Endothelial cell of umbilical vein (primary cell): Measurements from ENCODE around the gene TEX9. TPM values are rescaled to one million over a fixed set of nuclear protein-coding genes. Genes with fewer than 3 reads are reported as not detected.

Source experiments
- BruUV-seq: library from RNA; stranded (reverse); fragments of 400-500 nt; replicated peaks from 2 replicates; lab custom pipeline; 2021; lab: Mats Ljungman, UMichigan
- CTCF ChIA-PET: fragments of 300-600, 350-600 bp; sonication (Branson Sonifier 250); formaldehyde crosslinking; loops from one replicate; lab custom pipeline; 2021; ENCODE audit warnings: antibody characterized with exemption, inconsistent platforms; lab: Charles Lee
- POLR2A ChIA-PET: fragments of 300-600, 350-600 bp; sonication (Branson Sonifier 250); formaldehyde crosslinking; loops from one replicate; lab custom pipeline; 2021; ENCODE audit warnings: antibody characterized with exemption, inconsistent platforms; lab: Charles Lee
- DNase-seq: peaks from one replicate; pipeline ENCODE4 v3.0.0-alpha.2; 2011; ENCODE audit warnings: low read depth, low spot score
- FAIRE-seq: peaks from 2 replicates; lab custom pipeline; 2011; peaks lifted over from hg19 to GRCh38; lab: Jason Lieb, UNC
- H2AFZ ChIP-seq: 2 replicates; pipeline ENCODE4 v1.6.0; 2012; ENCODE audit warnings: low read depth, low read length, control low read depth, inconsistent platforms
- H3K27ac ChIP-seq: 2 replicates; pipeline ENCODE4 v1.5.1; 2011; ENCODE audit warnings: low read depth, mild to moderate bottlenecking, control low read depth, low read length, moderate library complexity; ENCODE audit not compliant: insufficient read depth
- H3K27me3 ChIP-seq, 2 experiments: 2 replicates each; pipeline versions ENCODE4 v1.6.0 to v1.6.1; 2011; ENCODE audit warnings: low read length in 2 of 2, mixed read lengths in 1 of 2; ENCODE audit not compliant: control insufficient read depth in 2 of 2, insufficient read depth in 2 of 2
- H3K36me3 ChIP-seq, 2 experiments: 2 replicates in 1 of 2; 3 replicates in 1 of 2; pipeline ENCODE4 v1.5.1; 2011; ENCODE audit warnings: low read length in 2 of 2, mild to moderate bottlenecking in 1 of 2, moderate library complexity in 1 of 2; ENCODE audit not compliant: control insufficient read depth in 2 of 2, insufficient read depth in 2 of 2; ENCODE audit errors: extremely low read depth in 1 of 2
- H3K4me1 ChIP-seq: 3 replicates; pipeline ENCODE4 v1.5.1; 2011; ENCODE audit warnings: mild to moderate bottlenecking, low read length; ENCODE audit not compliant: control insufficient read depth, insufficient read depth; ENCODE audit errors: extremely low read depth
- H3K4me2 ChIP-seq: 2 replicates; pipeline ENCODE4 v1.6.1; 2011; ENCODE audit warnings: low read length, control low read depth, mixed read lengths; ENCODE audit not compliant: insufficient read depth
- H3K4me3 ChIP-seq, 3 experiments: fragments of 200-600 bp in 1 of 3; sonication (generic), shearing (Covaris generic) in 1 of 3; replicated peaks in 1 of 3; 2 replicates each; pipeline ENCODE4 v1.5.1; 2011 to 2016; ENCODE audit warnings: control low read depth in 3 of 3, low read length in 3 of 3, mild to moderate bottlenecking in 2 of 3, inconsistent platforms in 1 of 3, low read depth in 1 of 3, moderate library complexity in 1 of 3; ENCODE audit not compliant: insufficient read depth in 1 of 3
- H3K79me2 ChIP-seq: 2 replicates; pipeline ENCODE4 v1.6.0; 2012; ENCODE audit warnings: low read length, inconsistent platforms; ENCODE audit not compliant: control insufficient read depth, insufficient read depth
- H3K9ac ChIP-seq: replicated peaks from 2 replicates; pipeline ENCODE3; 2011; ENCODE audit warnings: low read length, control low read depth; ENCODE audit not compliant: insufficient read depth; ENCODE audit errors: extremely low read depth
- H3K9me1 ChIP-seq: replicated peaks from 3 replicates; pipeline ENCODE4 v1.6.0; 2011; ENCODE audit warnings: mild to moderate bottlenecking, low read length; ENCODE audit not compliant: control insufficient read depth, insufficient read depth; ENCODE audit errors: extremely low read depth
- H3K9me3 ChIP-seq: replicated peaks from 2 replicates; pipeline ENCODE4 v1.5.1; 2012; ENCODE audit warnings: low read length, inconsistent platforms; ENCODE audit not compliant: control insufficient read depth, insufficient read depth
- H4K20me1 ChIP-seq: replicated peaks from 2 replicates; pipeline ENCODE3; 2011; ENCODE audit warnings: mild to moderate bottlenecking, low read length; ENCODE audit not compliant: control insufficient read depth, insufficient read depth; ENCODE audit errors: extremely low read depth
- CTCF ChIP-seq, 2 donors: IDR thresholded peaks; 1 replicate in 1 of 2; 2 replicates in 1 of 2; pipeline ENCODE4 v1.5.1; 2011; ENCODE audit warnings: low read length in 2 of 2, mild to moderate bottlenecking in 2 of 2, moderate library complexity in 2 of 2, control low read depth in 1 of 2, inconsistent platforms in 1 of 2, low read depth in 1 of 2; ENCODE audit not compliant: insufficient read depth in 1 of 2; ENCODE audit errors: extremely low read depth in 1 of 2
- EZH2 ChIP-seq: IDR thresholded peaks from 2 replicates; pipeline ENCODE4 v1.6.1; 2012; ENCODE audit warnings: borderline replicate concordance, low read depth, mild to moderate bottlenecking, moderate library complexity, low read length, inconsistent platforms; ENCODE audit not compliant: severe bottlenecking
- FOS ChIP-seq: IDR thresholded peaks from 2 replicates; pipeline ENCODE4 v1.6.1; 2011; ENCODE audit warnings: mild to moderate bottlenecking, low read length, moderate library complexity, borderline replicate concordance; ENCODE audit not compliant: insufficient read depth
- GATA2 ChIP-seq: IDR thresholded peaks from 2 replicates; pipeline ENCODE4 v1.7.0; 2011; ENCODE audit warnings: low read depth, mild to moderate bottlenecking, moderate library complexity, mixed read lengths, low read length; ENCODE audit not compliant: insufficient read length, insufficient read depth
- JUN ChIP-seq: IDR thresholded peaks from 2 replicates; pipeline ENCODE4 v1.6.1; 2011; ENCODE audit warnings: borderline replicate concordance, low read depth; ENCODE audit not compliant: insufficient read length, insufficient read depth
- MAX ChIP-seq: IDR thresholded peaks from 2 replicates; pipeline ENCODE4 v1.6.1; 2011; ENCODE audit not compliant: insufficient read depth, insufficient read length
- MYC ChIP-seq: IDR thresholded peaks from one replicate; pipeline ENCODE4 v1.6.1; 2011; ENCODE audit warnings: mild to moderate bottlenecking, low read depth, low read length
- POLR2A ChIP-seq: IDR thresholded peaks from 2 replicates; pipeline ENCODE4 v1.6.1; 2012; ENCODE audit warnings: low read depth, mild to moderate bottlenecking, control low read depth, low read length
- POLR2AphosphoS5 ChIP-seq: IDR thresholded peaks from 2 replicates; pipeline ENCODE4 v1.6.1; 2012; ENCODE audit warnings: low read depth, mild to moderate bottlenecking, control low read depth, low read length, moderate library complexity; ENCODE audit not compliant: insufficient read depth
- dilution Hi-C: fragments of 300-500 bp; cut with MboI; formaldehyde crosslinking; loops from one replicate; pipeline ENCODE4 v1.15.0; 2019; ENCODE audit warnings: low sequenced_read_pairs; ENCODE audit not compliant: extremely low pct_ligation_motif_present
- intact Hi-C: fragments of 100-400 bp; cut with micrococcal nuclease; formaldehyde crosslinking; loops from one replicate; pipeline ENCODE4 v1.10.0; 2022
- polyA plus RNA-seq, 4 experiments: library from polyadenylated mRNA; depleted of rRNA in 3 of 4; stranded (reverse) in 3 of 4; unstranded in 1 of 4; fragments of >200 nt; gene quantifications; 2 replicates each; pipeline versions ENCODE4 v1.2.1 to v1.2.3, GENCODE V29; 2011 to 2012; ENCODE audit warnings: missing spikeins in 1 of 4
- total RNA-seq: library from RNA; stranded (reverse); gene quantifications from 2 replicates; pipeline ENCODE4 v1.2.3, GENCODE V29; 2021

The TEX9 gene
- total and polyA plus RNA-seq, 2 donors (not counting 3 experiments of a cell fraction or from before 2014, with no cell fraction given): 0.33 to 1.7 TPM

GRCh38 chr15:56432304-56432703, 67.1 kb downstream of the TEX9 start:
- DNase-seq: no peak
- no TSS peak for BruUV-seq
- Histone ChIP-seq H3K4me1 (no peaks in the 10 kb centered on the region), H3K9me3 (no peaks in the 10 kb centered on the region), H2AFZ (no peak overlapping the region), H3K9ac (no peak overlapping the region), H3K27me3 (no peaks in the 10 kb centered on the region), H3K4me3 (no peak overlapping the region), H3K79me2 (no peaks in the 10 kb centered on the region), H3K36me3 (no peaks in the 10 kb centered on the region), H3K4me2 (no peak overlapping the region), H3K9me1 (no peaks in the 10 kb centered on the region), H4K20me1 (no peaks in the 10 kb centered on the region), H3K27ac (no peak overlapping the region)
- ChIA-PET POLR2A (no interaction called here), CTCF (interaction anchor here (0.9 kb wide), 1 partner anchor 184 kb away, joined by 7 read pairs; no protein-coding TSS in a partner anchor)
- FAIRE-seq: no peak
- intact Hi-C loops (no loop called here), dilution Hi-C loops (no loop called here)
- TF ChIP-seq POLR2AphosphoS5 (no peak), POLR2A (no peak), CTCF (IDR thresholded peaks at IDR 0.05; ENCODE audit: extremely low read depth in 1 of 2, insufficient read depth in 1 of 2, low read depth in 1 of 2, low read length in 2 of 2) (no peak), MAX (no peak), FOS (no peak), JUN (no peak), GATA2 (no peak), MYC (no peak), EZH2 (no peak)
